ENCODE data around the gene TLR10.

Gene TLR10

DNA sequence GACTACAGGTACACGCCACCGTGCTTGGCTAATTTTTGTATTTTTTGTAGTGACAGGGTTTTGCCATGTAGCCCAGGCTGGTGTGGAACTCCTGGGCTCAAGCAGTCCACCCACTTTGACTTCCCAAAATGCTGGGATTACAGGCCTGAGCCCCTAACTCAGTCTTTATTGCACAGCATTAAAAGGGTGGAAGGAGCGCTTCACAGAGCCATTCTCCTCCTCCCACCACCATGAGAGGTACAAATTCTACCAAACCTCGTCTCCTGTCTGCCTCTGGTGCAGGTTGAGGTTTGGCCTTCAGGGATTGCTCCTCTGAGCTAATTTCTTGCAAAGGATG is 52.3 kb downstream of the TLR10 start:
- H3K4me3 ChIP-seq (ENCODE audit: low read length), result no peak overlapping the region
- TF ChIP-seq, protein P1, sequence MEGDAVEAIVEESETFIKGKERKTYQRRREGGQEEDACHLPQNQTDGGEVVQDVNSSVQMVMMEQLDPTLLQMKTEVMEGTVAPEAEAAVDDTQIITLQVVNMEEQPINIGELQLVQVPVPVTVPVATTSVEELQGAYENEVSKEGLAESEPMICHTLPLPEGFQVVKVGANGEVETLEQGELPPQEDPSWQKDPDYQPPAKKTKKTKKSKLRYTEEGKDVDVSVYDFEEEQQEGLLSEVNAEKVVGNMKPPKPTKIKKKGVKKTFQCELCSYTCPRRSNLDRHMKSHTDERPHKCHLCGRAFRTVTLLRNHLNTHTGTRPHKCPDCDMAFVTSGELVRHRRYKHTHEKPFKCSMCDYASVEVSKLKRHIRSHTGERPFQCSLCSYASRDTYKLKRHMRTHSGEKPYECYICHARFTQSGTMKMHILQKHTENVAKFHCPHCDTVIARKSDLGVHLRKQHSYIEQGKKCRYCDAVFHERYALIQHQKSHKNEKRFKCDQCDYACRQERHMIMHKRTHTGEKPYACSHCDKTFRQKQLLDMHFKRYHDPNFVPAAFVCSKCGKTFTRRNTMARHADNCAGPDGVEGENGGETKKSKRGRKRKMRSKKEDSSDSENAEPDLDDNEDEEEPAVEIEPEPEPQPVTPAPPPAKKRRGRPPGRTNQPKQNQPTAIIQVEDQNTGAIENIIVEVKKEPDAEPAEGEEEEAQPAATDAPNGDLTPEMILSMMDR (IDR thresholded peaks at IDR 0.05; ENCODE audit: insufficient read depth, low read depth, low read length, missing control alignments), result no peak
- DNase-seq (ENCODE audit: low read depth), result no peak

DNA sequence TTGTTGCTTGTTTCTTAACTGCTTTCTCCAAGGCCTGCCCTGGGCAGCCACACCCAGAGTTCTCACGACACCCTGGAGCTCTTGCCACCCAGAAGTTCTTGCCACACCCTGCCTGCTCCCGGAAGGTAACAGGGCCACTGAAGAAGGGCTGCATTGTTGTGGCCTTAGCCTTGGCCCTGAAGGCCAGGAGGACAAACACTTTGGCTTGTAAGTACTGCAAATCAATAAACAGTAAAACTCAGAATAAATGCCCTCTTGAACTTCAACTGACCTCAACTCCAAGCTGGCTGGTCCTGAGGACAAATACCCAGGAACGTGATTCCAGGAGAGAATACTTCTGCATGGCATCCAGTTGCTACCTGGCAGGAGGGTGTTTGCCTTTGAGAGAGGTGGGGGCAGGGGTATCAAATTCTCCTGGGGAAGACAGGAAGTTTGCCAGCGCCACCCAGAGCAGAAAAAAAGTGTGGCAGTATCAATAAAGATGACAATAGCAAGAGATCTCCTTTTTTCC is 54.1 kb downstream of the TLR10 start:
- TF ChIP-seq, protein P1 (IDR thresholded peaks at IDR 0.05; ENCODE audit: insufficient read depth, low read depth, low read length, missing control alignments), result peak; percentile 37
- DNase-seq (ENCODE audit: low read depth), result peak; percentile 39
- no peak overlapping the region for H3K4me3 ChIP-seq (ENCODE audit: low read length)

DNA sequence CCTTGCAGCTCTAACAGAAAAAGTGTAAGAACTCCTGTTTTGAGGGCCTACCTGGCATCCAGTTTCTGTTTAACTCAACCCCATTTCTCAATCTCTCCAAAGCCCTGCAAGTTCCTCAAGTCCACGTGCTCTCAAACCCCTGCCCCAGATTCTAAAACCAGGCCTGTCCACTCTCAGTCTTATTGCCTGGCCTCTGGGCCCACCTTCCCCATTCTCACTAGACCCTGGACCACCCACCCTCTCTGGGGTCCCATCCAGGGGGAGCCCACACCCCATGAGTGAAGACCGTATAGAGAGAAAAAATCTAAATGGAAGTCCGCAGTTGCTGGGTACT is 58.3 kb downstream of the TLR10 start:
- TF ChIP-seq, protein P1 (IDR thresholded peaks at IDR 0.05; ENCODE audit: insufficient read depth, low read depth, low read length, missing control alignments), result no peak
- DNase-seq (ENCODE audit: low read depth), result no peak
- H3K4me3 ChIP-seq (ENCODE audit: low read length), result no peak overlapping the region

DNA sequence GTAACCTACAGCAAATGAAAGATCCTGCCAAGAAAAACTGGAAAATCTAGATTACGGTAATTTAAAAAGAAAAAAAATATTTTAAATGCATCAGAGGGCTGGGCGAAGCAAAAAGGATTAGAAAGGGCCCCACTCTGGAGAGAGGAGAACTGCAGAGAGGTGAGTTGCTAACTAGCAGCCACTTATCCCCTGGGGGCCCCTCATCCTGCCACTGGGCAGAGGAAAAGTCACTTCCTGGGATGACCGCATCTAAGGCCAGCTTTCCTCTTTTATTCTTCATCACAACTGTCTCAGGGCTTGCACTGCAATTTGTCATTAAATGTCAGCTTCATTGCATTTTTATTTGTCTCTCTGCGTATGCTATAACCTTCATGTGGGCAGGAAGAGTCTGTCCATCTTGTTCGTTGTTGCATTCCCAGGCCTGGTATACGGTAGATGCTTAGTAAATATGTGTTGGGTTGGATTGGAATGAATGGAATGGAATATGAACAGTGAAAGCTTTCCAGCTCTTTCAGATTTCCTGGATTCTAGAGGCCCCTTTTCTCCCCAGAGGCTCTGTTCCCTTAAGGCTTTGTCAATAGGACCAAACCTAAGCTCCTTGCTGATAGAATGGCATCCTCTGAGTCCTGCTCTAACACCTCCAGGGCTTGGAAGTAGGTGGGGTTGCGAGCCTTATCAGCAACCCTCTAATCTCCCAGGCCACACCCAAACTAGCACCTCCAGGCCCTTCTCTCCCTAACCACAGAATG is 58.9 kb downstream of the TLR10 start:
- DNase-seq (ENCODE audit: low read depth), result no peak
- TF ChIP-seq, protein P1 (IDR thresholded peaks at IDR 0.05; ENCODE audit: insufficient read depth, low read depth, low read length, missing control alignments), result no peak
- no peak overlapping the region for H3K4me3 ChIP-seq (ENCODE audit: low read length)

DNA sequence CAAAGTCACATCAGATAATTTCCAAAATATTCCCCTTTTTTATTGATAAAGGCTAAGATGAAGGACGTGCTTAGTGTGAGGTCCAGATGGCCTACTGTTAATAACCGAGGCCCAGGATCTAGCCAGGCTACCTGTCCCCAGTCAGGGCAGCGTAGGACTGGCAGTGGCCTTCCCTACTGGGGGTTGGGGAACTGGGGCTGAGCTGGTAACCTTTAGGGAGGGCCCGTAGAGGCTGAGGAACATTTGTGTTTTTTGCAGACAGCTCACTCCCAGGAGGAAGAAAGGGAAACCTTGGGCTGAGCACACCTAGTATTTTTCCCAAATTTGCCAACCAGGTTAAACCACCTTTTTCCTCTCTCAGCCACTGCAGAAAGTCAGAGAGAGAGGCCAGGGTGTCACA is 59.7 kb downstream of the TLR10 start:
- H3K4me3 ChIP-seq (ENCODE audit: low read length), result no peak overlapping the region
- TF ChIP-seq, protein P1 (IDR thresholded peaks at IDR 0.05; ENCODE audit: insufficient read depth, low read depth, low read length, missing control alignments), result no peak

More for the DNA sequence above, 59.7 kb downstream of the TLR10 start:
- no peak for DNase-seq (ENCODE audit: low read depth)
